Ovary (tissue), 9 donors: ENCODE data around the gene LRRC71. TPM values are rescaled to one million over a fixed set of nuclear protein-coding genes. Genes with fewer than 3 reads are reported as not detected.

ENCODE experiments used
- DNase-seq, 5 donors: peaks; one replicate each; pipeline ENCODE4 v3.0.0-alpha.2; 2019 to 2020
- H3K27ac ChIP-seq, 2 donors: fragments of 200-600 bp; one replicate each; pipeline versions ENCODE4 v1.5.1 to v1.8.0; 2019 to 2022
- H3K27me3 ChIP-seq: fragments of 200-600 bp; one replicate; pipeline ENCODE4 v1.8.0; 2022
- H3K36me3 ChIP-seq: fragments of 200-600 bp; sonication (generic); one replicate; pipeline ENCODE4 v1.5.1; 2019
- H3K4me1 ChIP-seq: one replicate; pipeline ENCODE4 v1.8.1; 2013; ENCODE audit warnings: mild to moderate bottlenecking, moderate library complexity; ENCODE audit not compliant: insufficient read depth
- H3K4me3 ChIP-seq: fragments of 200-600 bp; sonication (generic); one replicate; pipeline ENCODE4 v1.5.1; 2017
- H3K9me3 ChIP-seq, 2 donors: fragments of 200-600 bp in 1 of 2; sonication (generic) in 1 of 2; one replicate each; pipeline versions ENCODE4 v1.5.1 to v1.8.1; 2013 to 2019; ENCODE audit warnings: mild to moderate bottlenecking in 1 of 2, moderate library complexity in 1 of 2
- EP300 ChIP-seq: sonication (generic); formaldehyde crosslinking; IDR thresholded peaks from one replicate; pipeline ENCODE4 v1.6.1; 2017; ENCODE audit warnings: antibody characterized with exemption
- POLR2A ChIP-seq: fragments of 450-650 bp; IDR thresholded peaks from one replicate; pipeline ENCODE4 v1.6.1; 2017; ENCODE audit warnings: antibody characterized with exemption, mild to moderate bottlenecking, moderate library complexity
- WGBS, 3 donors: extraction: QIAGEN DNeasy Blood & Tissue Kit in 1 of 3; methylation state at CpG; one replicate each; pipeline versions ENCODE4 v1.1.5 to v1.1.7; 2013 to 2017; 5-methylcytosine and 5-hydroxymethylcytosine counted together
- intact Hi-C, 4 donors: fragments of 100-400 bp; cut with DNase I; formaldehyde crosslinking; loops; one replicate each; pipeline versions ENCODE4 v1.11.0 to v1.15.1; 2022 to 2023
- polyA plus RNA-seq, 2 donors: library from polyadenylated mRNA; stranded (reverse); fragments of 200-250 nt in 1 of 2; fragments of 350-450 nt in 1 of 2; fragmentation: Illumina TruSeq in 1 of 2; extraction: RNeasy Lipid Tissue Mini Kit (QIAGEN cat#74804) in 1 of 2; gene quantifications; one replicate each; pipeline ENCODE4 v1.2.3, GENCODE V29; 2013 to 2014
- total RNA-seq, 7 donors: library from RNA; depleted of rRNA in 2 of 7; stranded (reverse); fragments of >200 nt in 2 of 7; fragmentation: NEBNext Ultra II Directional in 3 of 7; extraction: Animal tissue kit (Norgen Biotek cat#: 25700) in 3 of 7; gene quantifications; one replicate each; pipeline versions ENCODE4 v1.1.0 to v1.2.4, GENCODE V29; 2016 to 2023
- TF ChIP-seq, protein P1 (sequence below), 3 donors: fragments of 450-650 bp in 2 of 3; fragments of 200-600 bp in 1 of 3; IDR thresholded peaks; one replicate each; pipeline versions ENCODE4 v1.5.1 to v1.8.0; 2016 to 2022; ENCODE audit warnings: antibody characterized with exemption in 3 of 3, mild to moderate bottlenecking in 1 of 3
- donor health status: DM: no; HTN: no; CAD: no; lungs with moderate emphysema.
- donor health status: DM: no; HTN: no; CAD: no.
- donor health status: Bipolar disorder and iron deficiency.
- donor health status: DM: yes; HTN: yes; CAD: no.
- donor health status: DM: no; HTN: no; CAD: no.
- donor health status: DM: yes; HTN: yes; CAD: no.

LRRC71 gene
- total and polyA plus RNA-seq, 9 donors = 0.07 to 11.1 (median 0.80) TPM; not detected in 3

DNA sequence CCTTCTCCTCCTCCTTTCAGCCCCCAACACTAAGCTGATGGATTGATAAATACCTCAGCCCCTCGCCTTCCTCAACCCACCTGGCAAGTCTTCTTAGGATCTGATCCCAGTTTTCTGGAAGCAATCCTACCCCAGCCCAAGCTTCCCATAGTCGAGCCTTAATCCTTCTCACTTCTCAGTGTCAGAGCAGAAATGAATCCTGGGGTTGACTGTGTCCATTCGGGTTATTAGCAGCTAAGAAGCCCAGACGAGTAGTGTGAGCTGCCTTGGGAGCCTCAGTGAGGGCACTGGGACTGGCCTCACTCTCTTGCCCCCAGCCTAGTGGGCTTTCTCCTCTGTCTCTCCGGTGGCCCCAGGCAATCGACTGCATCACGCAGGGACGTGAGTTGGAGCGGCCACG lies 39.3 kb upstream of the LRRC71 start:
- H3K36me3 ChIP-seq = no peaks in the 10 kb centered on the region
- H3K4me3 ChIP-seq = no peak overlapping the region
- TF ChIP-seq POLR2A (no peak), EP300 (no peak)
- TF ChIP-seq, protein P1, sequence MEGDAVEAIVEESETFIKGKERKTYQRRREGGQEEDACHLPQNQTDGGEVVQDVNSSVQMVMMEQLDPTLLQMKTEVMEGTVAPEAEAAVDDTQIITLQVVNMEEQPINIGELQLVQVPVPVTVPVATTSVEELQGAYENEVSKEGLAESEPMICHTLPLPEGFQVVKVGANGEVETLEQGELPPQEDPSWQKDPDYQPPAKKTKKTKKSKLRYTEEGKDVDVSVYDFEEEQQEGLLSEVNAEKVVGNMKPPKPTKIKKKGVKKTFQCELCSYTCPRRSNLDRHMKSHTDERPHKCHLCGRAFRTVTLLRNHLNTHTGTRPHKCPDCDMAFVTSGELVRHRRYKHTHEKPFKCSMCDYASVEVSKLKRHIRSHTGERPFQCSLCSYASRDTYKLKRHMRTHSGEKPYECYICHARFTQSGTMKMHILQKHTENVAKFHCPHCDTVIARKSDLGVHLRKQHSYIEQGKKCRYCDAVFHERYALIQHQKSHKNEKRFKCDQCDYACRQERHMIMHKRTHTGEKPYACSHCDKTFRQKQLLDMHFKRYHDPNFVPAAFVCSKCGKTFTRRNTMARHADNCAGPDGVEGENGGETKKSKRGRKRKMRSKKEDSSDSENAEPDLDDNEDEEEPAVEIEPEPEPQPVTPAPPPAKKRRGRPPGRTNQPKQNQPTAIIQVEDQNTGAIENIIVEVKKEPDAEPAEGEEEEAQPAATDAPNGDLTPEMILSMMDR (IDR thresholded peaks at IDR 0.05) = no peak
- no peak for DNase-seq
- no peaks in the 10 kb centered on the region for H3K27me3 ChIP-seq
- intact Hi-C loops = loop anchor here in 2 of 4 donors (10.0 kb wide), 2 partner anchors 106 to 176 kb away; partner anchors contain the start of gene CRABP2 (in 1 of the 2)
- 66 to 74% (median 71%) methylated on average over 10 of the region's 10 CpGs for WGBS, 3 donors
- no peaks in the 10 kb centered on the region for H3K4me1 ChIP-seq
- no peak overlapping the region for H3K27ac ChIP-seq
- no peaks in the 10 kb centered on the region for H3K9me3 ChIP-seq

DNA sequence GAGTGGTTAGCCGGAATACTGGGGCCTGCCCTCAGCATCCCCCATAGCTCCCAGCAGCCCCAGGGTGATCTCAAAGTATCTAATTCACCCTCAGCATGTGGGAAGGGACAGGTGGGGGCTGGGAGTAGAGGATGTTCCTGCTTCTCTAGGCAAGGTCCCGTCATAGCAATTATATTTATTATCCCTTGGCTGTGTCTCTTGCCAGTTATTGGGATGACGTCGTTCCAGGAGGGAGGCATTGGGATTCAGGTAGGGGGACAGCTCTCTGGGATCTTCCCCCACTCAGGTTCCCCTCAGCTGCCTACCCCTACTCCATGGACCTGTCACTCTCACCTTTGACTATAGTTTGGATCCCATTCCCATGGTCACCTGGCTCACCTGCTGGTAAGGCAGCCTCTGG lies 38.8 kb upstream of the LRRC71 start:
- TF ChIP-seq, protein P1 (IDR thresholded peaks at IDR 0.05) = no peak
- TF ChIP-seq POLR2A (no peak), EP300 (no peak)
- no peak overlapping the region for H3K4me3 ChIP-seq
- 57 to 64% (median 58%) methylated on average over 4 of the region's 4 CpGs for WGBS, 3 donors
- H3K9me3 ChIP-seq = no peaks in the 10 kb centered on the region
- H3K27ac ChIP-seq = no peak overlapping the region
- H3K4me1 ChIP-seq = no peaks in the 10 kb centered on the region
- DNase-seq = no peak
- H3K36me3 ChIP-seq = no peaks in the 10 kb centered on the region
- H3K27me3 ChIP-seq = no peaks in the 10 kb centered on the region
- intact Hi-C loops = loop anchor here in 2 of 4 donors (10.0 kb wide), 2 partner anchors 107 to 177 kb away; partner anchors contain the start of gene CRABP2 (in 1 of the 2)

DNA sequence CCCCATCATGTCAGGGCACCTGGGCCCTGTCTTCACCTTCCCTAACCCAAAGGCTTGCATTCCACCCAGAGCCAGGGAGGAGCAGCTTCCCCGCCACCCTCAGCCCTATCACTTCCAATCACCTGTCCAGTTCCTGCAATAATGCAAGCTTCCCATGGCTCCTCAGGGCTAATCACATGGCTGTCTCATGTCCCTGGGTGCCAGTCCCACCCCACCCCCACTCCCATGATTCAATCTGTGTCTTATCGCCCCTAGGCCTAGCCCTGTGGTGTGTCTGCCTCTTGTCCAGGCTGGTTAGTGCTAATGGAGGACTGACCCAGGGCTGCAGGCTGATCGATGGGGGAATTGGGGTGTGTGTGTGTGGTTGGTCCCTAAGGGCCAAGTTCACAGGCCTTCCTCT lies 37.9 kb upstream of the LRRC71 start:
- no peaks in the 10 kb centered on the region for H3K9me3 ChIP-seq
- H3K27me3 ChIP-seq = no peaks in the 10 kb centered on the region
- H3K27ac ChIP-seq = no peak overlapping the region
- H3K4me1 ChIP-seq = no peaks in the 10 kb centered on the region
- DNase-seq = no peak
- TF ChIP-seq, protein P1 (IDR thresholded peaks at IDR 0.05) = no peak
- TF ChIP-seq POLR2A = no peak
- TF ChIP-seq EP300 = no peak
- no peaks in the 10 kb centered on the region for H3K36me3 ChIP-seq
- no peak overlapping the region for H3K4me3 ChIP-seq
- intact Hi-C loops = loop anchor here in 2 of 4 donors (10.0 kb wide), 2 partner anchors 108 to 178 kb away; partner anchors contain the start of gene CRABP2 (in 1 of the 2)
- WGBS, 3 donors = 72 to 84% (median 78%) methylated on average over 3 of the region's 3 CpGs

DNA sequence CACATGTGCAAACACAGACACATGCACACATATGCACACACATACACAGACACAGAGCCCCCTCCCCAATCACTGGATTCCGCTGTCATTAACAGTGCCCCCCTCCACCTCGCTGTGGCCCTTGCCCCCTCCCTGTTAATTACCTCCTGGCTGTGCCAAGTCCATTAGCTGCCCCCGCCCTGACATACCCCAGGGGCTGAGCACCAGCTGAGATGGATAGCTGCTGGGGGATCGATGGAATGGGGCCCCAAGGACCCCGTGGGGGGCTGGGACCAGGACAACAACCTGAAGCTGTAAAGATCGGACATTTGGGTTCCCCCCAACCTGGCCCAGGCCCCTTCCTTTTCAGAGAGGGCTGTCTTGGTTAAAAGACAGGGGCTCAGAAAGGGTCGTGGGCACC lies 36.5 kb upstream of the LRRC71 start:
- TF ChIP-seq POLR2A = no peak
- TF ChIP-seq EP300 = no peak
- TF ChIP-seq, protein P1 (IDR thresholded peaks at IDR 0.05) = no peak
- Histone ChIP-seq H3K27me3 (no peaks in the 10 kb centered on the region), H3K4me1 (no peaks in the 10 kb centered on the region), H3K36me3 (no peaks in the 10 kb centered on the region), H3K4me3 (no peak overlapping the region), H3K9me3 (no peaks in the 10 kb centered on the region), H3K27ac (no peak overlapping the region)
- intact Hi-C loops = loop anchor here in 2 of 4 donors (10.0 kb wide), 2 partner anchors 109 to 179 kb away; partner anchors contain the start of gene CRABP2 (in 1 of the 2)
- WGBS, 3 donors = 67 to 75% (median 73%) methylated on average over 7 of the region's 7 CpGs
- DNase-seq = no peak
